GM10248 (cell line): ENCODE results near the gene WFIKKN2.

ENCODE experiments used
- CTCF ChIA-PET: fragments of 300-600 bp; sonication (Branson Sonifier 250); formaldehyde crosslinking; extraction: SDS; loops from one replicate; lab custom pipeline; 2021; ENCODE audit warnings: antibody characterized with exemption; lab: Yijun Ruan, JAX
- POLR2A ChIA-PET: fragments of 350-650 bp; sonication (Branson Sonifier 250); formaldehyde crosslinking; extraction: SDS; loops from one replicate; lab custom pipeline; 2020; ENCODE audit warnings: antibody characterized with exemption; lab: Yijun Ruan, JAX
- DNase-seq: peaks from one replicate; pipeline ENCODE4 v3.0.0; 2012; ENCODE audit errors: extremely low spot score
- CTCF ChIP-seq: IDR thresholded peaks from 2 replicates; pipeline ENCODE4 v1.5.1; 2012; ENCODE audit warnings: mild to moderate bottlenecking, low read depth; ENCODE audit errors: extremely low read depth, missing control alignments, control extremely low read depth

WFIKKN2 gene

DNA sequence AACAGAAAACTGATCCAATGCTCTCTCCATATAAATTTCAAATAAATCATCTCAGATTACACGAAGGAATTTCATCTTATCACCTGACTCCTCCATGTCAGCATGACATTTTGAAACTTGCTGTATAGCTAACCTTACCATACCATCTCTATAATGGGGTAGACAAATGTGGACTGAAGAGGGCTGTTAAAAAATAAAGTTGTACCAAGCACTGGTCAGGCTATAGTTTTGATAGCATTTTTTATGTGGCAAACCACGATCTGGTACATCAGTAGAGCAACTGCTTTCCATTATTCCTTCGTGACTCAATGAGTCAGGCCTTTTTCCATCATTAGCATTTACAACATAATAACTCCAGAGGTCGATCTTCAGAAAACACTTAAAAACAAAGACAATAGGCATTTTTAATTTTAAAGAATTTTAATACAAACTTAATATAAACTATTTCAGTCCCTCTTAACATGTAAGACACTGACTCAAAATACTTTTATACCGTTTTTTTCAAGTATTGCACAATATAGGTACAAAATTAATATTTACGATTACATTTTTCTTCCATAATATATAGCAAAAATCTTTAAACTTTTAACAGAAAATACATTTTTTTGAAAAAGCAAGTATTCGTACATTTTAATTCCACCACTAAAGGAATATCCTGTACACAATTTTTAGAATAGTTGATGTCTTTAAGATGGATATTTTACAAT is 26.6 kb downstream of the WFIKKN2 start:
- no peak for TF ChIP-seq CTCF
- DNase-seq, result no peak
- CTCF ChIA-PET, result interaction anchor here (0.7 to 8.1 kb wide), 12 partner anchors 11 to 98 kb away, joined by 3 to 127 read pairs (median 5); no protein-coding TSS in a partner anchor
- POLR2A ChIA-PET, result no interaction called here

DNA sequence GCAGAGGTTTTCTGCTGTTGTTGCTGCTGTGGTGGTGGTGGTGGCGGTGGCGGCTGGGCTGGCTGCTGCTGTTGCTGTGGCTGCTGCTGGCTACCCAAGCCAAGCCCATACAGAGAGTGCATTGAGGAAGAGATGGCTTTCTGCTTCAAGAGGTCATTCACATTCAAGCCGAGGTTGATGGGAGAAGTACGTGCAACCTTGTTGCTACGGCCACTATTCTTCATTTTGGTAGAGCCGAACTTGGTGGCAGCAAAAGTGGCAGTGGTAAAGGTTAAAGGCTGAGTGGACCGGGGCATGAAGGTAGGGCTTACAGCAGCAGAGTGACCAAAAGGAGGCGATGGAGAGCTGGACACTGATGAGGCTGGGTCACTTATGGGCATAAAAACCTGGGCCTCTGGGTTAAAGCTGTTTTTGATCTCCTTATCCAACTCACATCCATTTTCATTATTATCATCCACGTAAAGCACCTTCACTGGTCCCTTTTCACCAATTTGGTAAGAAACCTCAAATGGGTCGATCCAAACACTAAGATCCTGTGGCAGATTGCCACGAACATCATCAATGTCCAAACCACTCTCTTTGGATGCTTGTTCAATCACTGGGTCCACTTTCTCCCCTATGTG is 27.9 kb downstream of the WFIKKN2 start:
- peak; percentile 60 for TF ChIP-seq CTCF
- CTCF ChIA-PET, result interaction anchor here (0.5 to 8.1 kb wide), 17 partner anchors 12 to 97 kb away, joined by 3 to 127 read pairs (median 4); no protein-coding TSS in a partner anchor
- peak; percentile 34 for DNase-seq
- POLR2A ChIA-PET, result interaction anchor here (0.6 to 1.4 kb wide), 4 partner anchors 11 to 470 kb away, joined by 4 to 9 read pairs (median 6); no protein-coding TSS in a partner anchor

GRCh38 chr17:50863931-50864330 is 28.5 kb downstream of the WFIKKN2 start:
- POLR2A ChIA-PET, result interaction anchor here (0.6 to 1.4 kb wide), 4 partner anchors 11 to 471 kb away, joined by 4 to 9 read pairs (median 6); no protein-coding TSS in a partner anchor
- TF ChIP-seq CTCF, result no peak
- CTCF ChIA-PET, result interaction anchor here (0.5 to 8.1 kb wide), 15 partner anchors 13 to 96 kb away, joined by 3 to 127 read pairs (median 4); no protein-coding TSS in a partner anchor
- DNase-seq, result no peak

DNA sequence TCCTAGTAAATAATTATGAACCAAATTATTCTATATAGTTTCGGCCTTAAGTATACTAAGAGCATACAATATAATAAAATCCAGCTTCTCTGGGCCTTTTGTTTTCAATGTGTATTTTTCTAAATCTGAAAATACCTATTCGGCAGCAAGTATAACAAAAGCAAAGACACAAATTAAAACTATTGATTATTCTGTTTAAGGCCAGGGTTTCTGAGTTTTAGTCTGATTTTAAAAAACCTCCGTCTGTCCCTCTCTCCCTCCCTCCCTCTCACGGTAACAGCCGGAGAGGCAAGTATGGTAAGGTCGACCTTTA is 29.3 kb downstream of the WFIKKN2 start:
- ChIA-PET CTCF (interaction anchor here (1.0 to 8.1 kb wide), 6 partner anchors 14 to 94 kb away, joined by 3 to 127 read pairs (median 18); no protein-coding TSS in a partner anchor), POLR2A (interaction anchor here (2.3 to 2.8 kb wide), 3 partner anchors 12 to 89 kb away, joined by 14 to 37 read pairs (median 19); no protein-coding TSS in a partner anchor)
- DNase-seq, result no peak
- TF ChIP-seq CTCF, result no peak

DNA sequence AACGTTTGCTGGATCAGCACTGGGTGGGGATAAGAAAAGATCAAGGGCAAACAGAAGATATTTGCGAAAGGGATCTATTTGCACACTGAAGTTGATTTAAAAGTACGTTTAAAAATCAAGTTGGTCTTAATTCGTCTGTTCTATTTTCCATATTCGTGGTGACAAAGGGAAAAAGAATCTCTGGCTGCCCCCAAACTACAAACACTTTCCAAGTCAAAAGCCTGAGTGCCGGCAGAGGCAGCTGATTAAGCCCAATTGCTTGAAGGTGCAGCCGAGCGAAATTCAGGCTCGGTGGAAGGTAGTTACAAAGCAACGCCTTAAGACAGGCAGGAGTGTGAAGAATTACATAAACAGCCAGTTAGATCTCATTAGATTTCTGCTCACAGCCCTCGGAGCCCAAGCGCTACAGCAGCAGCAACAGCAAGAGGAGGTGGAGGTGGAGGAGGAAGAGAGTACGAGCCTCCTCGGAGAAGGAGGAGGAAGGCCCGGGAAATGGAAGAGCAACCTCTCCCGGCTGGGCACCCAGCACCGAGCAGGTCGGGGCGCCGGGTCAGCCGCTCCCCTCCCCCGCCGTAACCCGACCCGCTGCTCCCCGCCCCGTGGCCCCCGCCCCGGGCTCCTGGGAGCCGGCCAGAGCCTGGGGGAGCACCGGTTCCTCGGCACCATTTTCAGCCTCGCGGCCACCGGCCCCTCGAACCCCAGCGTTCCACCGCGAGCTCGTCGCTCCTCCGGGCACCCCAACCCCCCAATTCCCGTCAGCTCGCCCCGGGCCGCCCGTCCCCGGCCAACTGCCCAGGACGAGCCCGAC is 29.9 kb downstream of the WFIKKN2 start:
- no peak for TF ChIP-seq CTCF
- CTCF ChIA-PET, result interaction anchor here (0.7 to 8.1 kb wide), 11 partner anchors 9 to 181 kb away, joined by 3 to 127 read pairs (median 5); no protein-coding TSS in a partner anchor
- POLR2A ChIA-PET, result interaction anchor here (0.6 to 2.8 kb wide), 31 partner anchors 10 to 456 kb away, joined by 3 to 37 read pairs (median 5); partner anchors contain the start of genes CACNA1G and NME1
- DNase-seq, result peak; percentile 56
